Stimulated activated CD4-positive, alpha-beta T cell treated with anti-CD3 and anti-CD28 coated beads, TNF-alpha, amount 100 ng/mL, for 1 hour (primary cell): ENCODE results near the gene ALS2.
"Not testable (repeated sequence)": the region's sequence is repeated elsewhere in the genome, so short reads cannot be mapped to it uniquely, and the experiment has no call there.

ENCODE experiments used
- DNase-seq, 3 donors: peaks; one replicate each; pipeline ENCODE4 v3.0.0-alpha.2; 2020; ENCODE audit warnings: low read depth in 3 of 3, low spot score in 1 of 3

Gene ALS2

DNA sequence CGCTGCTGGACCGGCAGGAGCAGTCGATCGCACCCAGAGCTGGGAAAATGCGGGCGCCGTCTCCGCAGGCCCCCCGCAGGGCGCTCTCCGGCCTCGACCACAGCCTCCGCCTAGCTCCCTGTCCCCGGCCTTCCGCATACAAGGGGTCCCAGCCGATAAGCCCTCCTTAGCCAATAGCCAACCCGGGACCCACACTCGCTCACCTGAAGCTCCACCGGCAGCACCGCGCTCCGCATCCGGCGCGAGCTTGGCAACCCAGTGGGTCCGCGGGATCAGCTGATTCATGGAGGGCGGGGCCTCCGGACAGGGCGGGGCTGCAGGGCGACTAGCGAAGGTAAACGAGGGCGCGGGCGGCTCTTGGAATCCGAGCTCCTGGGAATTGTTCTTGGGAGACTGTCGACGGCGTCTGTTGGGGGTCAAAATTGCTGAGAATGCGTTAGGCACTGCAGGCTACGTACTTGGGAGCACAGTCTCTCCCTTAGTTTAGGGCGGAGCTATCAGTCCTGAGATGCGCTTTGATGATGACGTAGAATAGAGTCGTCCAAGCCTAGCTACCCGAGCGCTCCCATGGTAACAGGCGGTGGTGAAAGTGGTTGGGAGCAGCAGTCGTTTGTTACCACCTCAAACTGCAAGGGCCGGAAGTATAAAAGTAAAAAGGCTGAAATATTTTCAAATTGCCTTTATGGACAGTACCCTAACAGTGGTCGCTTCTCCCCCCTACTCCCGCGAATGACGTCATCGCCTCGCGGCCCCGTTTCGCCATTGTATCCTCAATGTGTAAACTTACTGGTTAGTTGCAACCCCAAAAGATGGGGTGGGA, at the start of gene ALS2:
TSS of gene ALS2 (minus strand) at position 260 of the 820 bp plus-strand sequence. CDS start 12,048 bp downstream, outside the sequence.
- DNase-seq: peak; percentile 71 to 90 (median 74)

DNA sequence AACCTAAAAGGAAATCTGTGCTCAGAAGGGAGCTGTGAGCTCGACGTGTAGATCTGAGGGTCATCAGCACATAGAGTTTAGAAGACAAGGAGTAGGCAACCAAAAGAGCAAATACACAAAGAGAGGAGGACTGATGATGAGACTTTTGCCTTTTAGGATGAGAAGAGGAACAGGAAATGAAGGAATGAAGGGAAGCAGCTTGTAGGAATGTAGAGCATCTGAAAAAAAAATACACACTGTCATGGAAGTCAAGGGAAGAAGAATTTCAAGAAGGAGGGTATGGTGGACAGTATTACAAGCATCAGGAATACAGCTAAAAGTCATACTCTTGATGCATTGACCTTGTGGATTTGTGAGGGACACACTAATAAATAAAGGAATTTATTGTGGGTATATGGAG, 47.5 kb upstream of the ALS2 start:
- DNase-seq: no peak

DNA sequence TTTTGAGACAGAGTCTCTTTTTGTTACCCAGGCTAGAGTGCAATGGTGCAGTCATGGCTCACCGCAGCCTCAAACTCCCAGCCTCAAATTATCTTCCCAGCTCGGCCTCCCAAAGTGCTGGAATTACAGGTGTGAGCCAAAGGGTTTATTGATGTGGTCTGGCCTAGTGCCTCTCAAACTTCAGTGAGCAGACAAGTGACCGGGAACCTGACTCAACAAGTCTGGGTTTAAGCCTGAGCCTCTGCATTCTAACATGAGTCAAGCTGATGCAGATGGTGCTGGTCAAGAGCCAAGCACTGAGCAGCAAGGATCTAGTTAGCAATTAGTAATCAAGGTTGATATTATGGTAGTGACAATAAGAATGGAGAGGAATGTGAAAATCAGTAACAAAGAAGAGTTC, 46.9 kb upstream of the ALS2 start:
- no peak for DNase-seq

DNA sequence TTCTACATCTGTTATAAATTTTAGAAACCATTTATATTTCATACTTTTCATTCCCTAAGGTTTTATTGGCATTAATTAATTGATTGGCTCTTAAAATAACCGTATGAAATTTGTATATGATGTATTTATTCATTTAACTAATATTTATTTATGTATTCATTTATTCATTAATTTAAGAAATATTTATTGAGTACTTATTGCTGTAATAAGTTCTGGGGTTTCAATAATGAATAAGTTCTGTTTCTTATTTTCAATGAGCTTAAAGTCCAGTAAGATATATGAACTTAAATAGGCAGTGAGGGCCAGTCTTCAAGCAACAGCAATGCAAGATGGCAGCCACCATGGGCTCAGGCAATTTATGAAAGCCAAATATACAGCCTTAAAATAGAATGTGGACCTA, 43.5 kb upstream of the ALS2 start:
- DNase-seq: no peak

DNA sequence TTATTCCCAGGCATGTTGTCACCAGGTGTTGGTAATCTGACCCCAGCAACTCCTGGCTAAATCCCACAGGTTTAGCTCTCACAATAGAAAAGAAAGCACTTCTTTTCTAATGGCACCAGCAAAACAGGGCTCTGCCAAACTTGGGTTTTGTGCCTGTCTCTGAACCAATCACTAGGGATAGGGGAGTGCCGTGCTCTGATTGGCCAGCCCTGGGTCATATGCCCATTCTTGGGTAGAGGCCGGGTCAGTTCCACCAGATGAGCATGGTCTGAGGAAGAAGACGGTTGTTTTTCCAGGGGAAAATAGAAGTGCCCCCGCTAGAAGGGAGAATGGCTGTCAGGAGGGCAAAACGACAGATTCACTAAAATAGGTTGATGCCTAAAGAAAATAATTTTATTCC, 40.3 kb upstream of the ALS2 start:
- no peak for DNase-seq

DNA sequence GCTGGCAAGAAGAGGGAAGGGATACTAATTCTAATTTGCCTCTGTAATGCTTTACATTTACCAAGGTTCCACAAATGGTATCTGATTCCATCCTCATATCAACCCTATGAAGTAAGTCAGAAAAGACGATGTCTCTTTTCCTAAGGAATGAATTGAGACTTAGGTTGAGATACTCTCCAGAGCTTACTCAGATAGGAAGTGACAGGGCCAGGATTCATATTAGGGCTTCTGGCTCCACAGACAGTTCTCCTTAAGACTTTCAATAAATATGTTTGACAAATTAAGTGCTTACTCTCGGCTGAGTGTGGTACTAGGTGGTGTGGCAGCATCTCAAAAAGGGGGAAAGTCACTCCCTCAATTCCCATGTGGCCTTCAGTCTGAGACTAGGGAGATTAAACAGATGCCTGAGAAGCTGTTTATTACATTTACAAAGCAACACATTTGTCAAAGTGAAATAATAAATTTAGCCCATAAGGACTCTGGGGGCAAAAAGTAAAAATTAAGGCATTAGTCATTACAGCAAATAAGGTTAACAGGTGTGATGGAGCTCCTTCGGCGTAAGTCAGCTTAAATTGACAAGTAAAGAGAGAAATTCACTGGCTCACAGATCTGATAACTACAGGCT, 39.8 kb upstream of the ALS2 start:
- DNase-seq: no peak

DNA sequence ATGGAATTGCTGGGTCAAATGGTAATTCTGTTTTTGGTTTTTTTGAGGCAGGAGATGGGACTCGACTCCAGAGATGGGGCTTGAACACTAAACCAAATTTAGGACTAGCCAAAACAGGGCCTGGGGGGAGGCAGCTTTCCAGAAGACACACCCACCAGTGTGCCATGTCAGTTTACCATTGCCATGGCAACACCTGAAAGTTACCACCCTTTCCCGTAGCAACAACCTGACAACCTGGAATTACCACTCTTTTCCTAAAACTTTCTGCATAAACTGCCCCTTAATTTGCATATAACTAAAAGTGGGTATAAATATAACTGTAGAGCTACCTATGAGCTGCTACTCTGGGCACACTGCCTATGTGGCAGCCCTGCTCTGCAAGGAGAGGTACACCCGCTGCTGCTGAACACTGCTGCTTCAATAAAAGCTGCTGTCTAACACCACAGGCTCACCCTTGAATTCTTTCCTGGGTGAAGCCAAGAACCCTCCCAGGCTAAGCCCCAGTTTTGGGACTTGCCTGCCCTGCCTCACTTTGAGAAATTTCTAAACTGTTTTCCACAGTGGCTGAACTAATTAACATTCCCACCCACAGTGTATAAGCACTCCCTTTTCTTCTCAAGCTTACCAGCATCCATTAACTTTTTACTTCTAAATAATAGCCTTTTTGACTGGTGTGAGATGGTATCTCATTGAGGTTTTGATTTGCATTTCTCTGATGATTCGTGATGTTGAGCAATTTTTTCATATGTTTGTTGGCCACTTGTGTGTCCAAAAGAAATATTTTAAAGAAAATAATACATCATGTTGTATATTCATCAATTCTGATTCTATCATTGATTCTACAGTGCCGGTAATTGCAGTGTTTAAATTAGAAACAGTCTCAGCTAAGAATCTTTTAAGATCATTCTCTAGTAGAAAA, 36.2 kb upstream of the ALS2 start:
- no peak for DNase-seq

DNA sequence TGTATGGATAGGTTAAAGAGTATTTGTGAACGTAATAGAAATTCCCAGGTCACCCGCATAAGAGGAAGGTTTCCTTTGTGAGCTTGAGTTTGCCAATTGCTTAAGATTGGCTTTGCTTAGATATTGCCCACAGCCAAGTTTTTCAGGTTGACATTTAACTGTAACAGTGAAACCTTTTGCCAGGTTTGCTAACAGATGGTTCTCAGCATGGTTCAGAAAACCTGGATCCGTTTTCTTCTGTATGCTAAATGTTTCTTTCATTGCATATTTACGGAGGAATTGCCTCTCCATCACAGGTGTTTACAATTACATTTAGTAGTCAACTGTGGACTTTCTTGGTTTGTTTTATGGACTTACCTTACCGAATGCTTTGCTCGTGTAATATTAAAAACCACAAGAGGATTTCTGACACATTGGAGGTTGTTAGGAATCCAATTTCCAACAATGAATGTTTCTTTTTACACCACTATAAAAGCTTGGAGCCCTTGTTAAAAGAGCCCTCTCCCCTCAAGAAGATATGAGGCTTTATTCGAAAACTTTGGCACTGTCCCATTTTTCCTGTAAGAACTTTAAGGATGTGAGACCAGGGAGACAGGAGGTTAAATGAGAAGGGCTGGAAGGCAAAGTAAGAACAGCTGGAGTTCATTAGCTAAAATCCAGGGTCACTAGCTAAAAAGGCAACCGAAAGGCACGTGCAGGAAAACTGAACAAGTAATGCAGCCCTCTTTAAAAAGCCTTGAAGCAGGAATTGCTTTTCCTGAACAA, 33.4 kb upstream of the ALS2 start:
- no peak for DNase-seq

DNA sequence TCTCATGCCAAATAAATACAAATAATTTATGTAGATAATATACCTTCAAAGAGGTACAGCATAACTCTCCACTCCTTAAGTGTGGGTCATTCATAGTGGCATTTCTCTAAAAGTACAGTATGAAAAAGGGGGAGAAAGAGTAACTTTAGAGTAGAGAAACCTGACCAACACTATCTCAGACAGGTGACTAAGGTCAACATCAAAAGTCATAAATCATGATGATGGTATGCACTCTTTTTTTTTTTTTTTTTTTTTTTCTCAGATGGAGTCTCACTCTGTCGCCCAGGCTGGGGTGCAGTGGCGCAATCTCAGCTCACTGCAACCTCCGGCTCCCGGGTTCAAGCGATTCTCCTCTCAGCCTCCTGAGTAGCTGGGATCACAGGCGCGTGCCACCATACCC, 29.9 kb upstream of the ALS2 start:
- not testable (repeated sequence) for DNase-seq

DNA sequence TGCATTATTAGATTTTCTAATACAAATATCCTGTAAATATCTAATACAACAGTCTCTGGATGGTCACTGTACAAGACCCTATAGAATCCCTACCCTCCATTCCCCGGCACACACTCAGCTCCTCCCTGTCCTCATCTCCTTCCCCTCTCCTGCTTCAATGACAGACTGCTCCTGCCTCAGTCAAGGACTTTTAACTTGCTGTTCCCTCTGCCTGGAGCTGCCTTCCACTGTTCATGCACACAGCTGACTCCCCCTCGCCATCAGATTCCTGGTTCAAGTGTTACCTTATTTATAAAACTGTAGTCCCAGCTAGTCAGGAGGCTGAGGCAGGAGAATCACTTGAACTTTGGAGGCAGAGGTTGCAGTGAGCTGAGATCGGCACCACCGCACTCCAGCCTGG, 28.9 kb upstream of the ALS2 start:
- DNase-seq: no peak

DNA sequence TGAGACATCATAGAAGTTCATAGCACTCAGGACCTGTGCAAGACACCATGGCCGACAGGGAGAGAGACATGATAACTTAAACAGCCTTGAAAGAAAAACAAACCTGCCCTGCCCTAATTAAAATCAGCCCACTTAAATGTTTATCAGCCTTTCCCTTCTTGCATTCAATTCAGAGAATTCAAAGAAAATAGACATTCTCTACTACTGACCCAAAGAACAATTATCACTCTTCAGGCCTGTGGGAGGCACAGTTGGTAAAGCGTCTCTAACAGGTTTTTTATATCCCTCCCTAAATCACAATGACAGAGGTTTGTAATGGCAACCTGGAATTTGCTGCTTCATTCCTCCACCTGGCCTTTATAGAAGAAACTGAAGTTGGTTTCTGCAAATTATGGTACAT, 27.3 kb upstream of the ALS2 start:
- no peak for DNase-seq

DNA sequence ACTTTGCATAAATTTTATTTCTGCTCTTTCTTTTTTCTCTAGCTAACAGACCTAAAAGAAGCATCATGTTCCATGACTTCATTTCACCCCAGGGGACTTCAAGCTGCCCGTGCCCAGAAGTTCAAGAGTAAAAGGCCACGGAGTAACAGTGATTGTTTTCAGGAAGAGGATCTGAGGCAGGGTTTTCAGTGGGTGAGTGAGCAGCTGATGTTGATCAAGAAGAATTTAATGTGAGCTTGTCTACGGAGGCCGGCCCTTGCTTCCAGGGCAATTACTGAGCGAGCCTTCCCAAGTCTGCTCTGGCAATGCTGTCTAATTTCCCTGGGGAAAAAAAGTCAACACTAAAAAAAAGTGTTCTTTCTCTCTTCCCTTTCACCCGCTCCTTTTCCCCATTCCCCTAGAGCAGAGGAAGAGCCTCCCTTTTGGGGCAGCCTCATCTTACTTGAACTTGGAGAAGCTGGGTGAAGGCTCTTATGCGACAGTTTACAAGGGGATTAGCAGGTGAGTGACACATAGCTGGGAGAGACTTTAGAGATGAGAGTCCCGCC, 26.8 kb upstream of the ALS2 start:
- DNase-seq: no peak

DNA sequence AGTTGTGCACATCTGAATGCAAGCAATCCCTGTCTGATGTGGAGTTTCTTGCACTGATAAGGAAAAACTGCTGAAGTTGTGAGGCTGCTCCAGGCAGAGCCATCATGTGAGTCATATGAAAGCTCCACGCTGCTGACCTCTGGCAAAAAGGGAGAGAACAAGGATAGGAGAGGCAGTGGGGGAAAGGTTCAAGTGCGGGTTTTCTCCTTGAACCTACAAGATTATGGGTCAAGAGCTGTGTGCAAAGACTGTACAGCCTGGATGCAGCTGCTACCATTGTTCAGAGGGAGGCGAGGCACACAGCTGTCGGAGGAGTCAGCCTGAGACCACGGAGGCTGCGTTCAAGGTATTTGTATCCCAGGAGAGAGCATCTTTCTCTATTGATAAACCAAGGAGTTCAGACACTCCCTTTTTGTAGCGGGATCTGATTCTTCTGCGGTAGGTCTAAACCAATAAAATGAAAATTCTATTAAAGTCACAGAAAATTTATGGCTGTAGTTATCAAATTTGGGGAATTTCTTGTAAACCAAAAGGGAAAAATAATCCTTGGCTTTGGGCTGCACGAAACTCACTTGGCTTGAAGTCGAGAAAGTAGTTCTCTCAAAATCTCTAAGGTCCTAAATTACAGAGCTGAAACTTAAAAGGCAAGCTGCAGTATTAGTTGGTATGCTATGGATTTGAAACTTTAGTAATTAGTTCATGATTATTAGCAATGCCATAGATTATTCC, 25.9 kb upstream of the ALS2 start, which contains the start of gene CDK15:
TSS of gene CDK15 (plus strand) at position 96 of the 729 bp plus-strand sequence. CDS start at position 224, 128 bp downstream.
- DNase-seq: no peak

DNA sequence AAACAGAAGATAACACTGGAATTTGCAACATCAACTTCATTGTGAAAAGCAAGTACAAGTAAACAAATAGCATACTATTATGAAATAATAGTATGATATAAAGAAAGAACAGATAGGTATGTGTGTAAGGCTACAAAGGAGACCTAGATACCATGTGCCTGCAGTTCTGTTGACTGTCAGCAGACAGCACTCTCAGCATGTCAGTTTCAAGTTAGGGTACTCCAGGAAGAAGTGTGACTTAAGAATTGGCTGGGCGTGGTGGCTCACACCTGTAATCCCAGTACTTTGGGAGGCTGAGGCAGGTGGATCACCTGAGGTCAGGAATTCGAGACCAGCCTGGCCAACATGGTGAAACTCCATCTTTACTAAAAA, 18.2 kb upstream of the ALS2 start:
- not testable (repeated sequence) for DNase-seq

DNA sequence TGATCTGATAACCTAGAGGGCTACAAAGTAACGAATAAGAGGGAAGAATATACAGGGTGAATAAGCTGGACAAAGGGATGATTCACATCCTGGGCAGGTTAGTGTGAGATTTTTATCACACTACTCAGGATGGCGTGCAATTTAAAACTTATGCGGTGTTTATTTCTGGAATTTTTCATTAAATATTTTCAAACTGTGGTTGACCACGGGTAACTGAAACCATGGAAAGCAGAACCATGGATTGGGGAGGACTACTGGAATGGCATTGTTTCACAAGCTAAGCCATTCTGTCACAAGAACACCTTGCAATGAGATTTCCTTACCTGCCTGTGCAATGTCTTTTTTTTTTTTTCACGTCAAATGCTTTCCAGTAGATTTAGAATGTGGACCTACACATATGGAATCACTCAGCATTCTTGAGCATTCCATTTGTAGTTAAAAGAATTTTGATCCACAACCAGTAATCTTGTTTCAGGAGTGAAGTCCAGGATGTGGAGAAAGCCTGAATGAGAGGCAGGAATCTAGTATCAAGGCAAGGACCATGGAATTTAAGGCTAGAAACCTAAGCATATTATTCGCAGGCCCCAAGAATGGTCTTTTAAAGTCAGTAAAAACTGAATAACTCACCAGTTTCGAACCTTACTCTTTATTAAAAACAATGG, 17.6 kb upstream of the ALS2 start:
- DNase-seq: no peak

DNA sequence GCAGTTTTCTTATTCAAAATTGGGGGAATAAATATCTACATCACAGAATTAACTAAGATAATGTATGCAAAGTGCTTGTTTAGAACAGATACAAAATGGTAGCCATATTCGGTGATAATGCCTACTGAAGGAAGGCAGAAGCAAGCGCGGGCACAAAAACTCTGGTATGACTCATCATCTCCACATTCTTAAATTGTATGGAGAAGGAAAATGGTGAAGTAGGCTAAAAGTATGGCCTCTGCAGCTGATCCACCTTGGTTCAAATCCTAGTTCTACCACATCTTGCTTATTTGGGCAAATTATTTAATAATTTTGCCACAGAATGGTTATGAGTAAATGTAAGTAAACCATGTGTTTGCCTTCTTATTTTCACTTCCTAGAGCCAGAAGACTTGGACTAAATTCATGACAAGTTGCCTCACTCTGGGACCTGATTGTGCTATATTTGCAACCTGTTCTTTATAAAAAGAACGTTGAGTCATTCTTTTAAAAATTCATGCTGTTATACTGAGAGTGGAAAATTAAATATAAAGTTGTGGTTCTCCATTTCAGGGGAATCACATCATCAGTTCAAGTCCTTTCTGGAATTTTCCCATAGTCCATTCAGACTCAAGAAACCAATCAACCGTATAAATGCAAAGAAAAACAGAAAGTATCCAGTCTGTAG, 16.6 kb upstream of the ALS2 start:
- no peak for DNase-seq

DNA sequence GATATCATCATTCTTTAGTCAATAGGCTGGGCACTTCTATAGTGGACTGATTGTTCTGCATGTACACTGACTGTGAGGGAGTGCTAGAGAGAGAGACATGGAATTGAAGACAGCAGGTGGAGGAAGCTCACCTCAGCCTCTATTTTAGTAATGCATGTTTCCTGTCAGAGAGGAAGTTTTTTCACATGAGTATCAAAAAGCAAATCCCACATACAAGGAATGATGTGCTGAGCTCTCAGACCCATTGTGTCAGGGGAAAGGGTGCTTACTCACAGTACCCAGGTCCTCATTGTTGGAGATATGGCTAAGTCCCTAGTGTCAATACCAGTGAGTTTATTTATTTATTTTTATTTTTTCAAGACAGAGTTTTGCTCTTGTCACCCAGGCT, 15.7 kb upstream of the ALS2 start:
- DNase-seq: no peak

DNA sequence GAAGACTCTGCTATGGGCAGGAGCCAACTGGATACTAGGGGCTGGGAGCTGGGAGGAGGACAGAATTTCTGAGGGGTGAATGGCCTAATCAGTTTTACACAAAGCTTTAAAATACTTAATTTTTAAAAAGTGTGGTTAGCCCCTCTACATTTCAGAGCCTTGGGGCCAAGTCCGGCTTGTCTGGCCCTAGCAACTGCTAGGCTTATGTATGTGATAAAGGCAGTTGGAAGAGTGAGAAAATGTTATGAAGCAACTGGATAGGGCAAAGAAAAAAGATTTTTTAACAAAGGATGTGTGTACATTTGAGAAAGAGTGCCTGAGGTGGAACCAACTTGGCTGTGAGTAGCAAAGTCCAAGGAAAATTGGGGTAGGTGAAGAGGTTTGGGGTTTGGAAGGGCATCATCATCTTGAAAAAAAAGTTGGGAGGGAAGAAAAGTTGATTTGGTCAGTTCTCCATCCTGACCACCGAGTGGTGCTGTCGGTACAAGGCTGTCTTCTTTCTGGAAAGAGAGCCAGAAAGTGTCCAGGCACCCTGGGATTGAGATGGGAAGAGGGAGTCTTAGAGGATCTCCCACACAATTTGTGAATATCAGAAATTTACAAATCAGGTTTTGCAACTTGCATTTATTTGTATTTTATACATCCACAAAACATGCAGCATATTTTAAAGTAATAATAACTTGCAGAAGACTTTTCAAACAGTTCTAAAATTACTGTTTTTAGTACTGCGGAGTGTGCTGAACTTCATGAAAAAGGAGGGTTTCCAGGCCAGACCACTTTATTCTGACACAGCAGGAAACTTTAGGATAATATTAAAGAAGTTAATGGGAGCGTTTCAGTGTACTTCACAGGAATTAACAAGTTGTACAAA, 15.1 kb upstream of the ALS2 start:
- DNase-seq: no peak
